ENCODE measurements around the gene HACD4. TPM values are rescaled to one million over a fixed set of nuclear protein-coding genes. Genes with fewer than 3 reads are reported as not detected.

The HACD4 gene
- polyA plus RNA-seq, 1 donor (not counting 4 experiments of a cell fraction or from before 2014, with no cell fraction given) = 10.4 TPM

DNA sequence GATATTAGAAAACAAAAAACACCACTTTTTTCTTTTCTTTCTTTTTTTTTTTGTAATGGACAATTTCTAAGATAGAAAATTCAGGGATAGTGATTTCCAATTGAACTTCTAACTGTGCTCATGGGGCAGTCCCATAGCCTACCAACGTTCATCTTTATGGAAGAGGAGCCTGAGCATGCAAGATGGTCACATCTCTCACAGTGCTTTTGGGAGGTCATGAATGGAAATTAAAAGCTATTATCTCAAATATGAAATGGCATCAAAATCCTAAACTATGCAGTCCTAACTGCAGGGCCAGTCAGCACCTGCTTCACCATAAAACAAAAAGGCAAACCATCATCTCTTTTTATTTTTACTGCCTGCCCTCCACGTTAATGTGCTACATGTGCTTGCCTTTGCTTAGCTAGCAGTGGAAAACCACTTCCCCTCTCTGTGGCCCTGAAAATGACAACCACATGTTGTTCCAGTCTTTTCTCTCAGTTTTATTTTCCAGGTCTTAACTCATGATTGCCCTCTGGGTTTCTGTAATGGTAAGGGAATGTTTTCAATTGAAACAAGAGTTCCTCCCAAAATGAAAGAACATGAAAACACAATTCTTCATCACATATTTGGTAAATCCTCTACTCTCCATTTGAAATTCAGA is 29.6 kb upstream of the HACD4 start:
- H3K4me2 ChIP-seq (ENCODE audit: control insufficient read depth, extremely low read depth, insufficient read depth, low read depth, low read length) = no peak overlapping the region
- no peaks in the 10 kb centered on the region for H3K9me1 ChIP-seq (ENCODE audit: control insufficient read depth, extremely low read depth, insufficient read depth, low read length)
- no peaks in the 10 kb centered on the region for H3K36me3 ChIP-seq (ENCODE audit: control insufficient read depth in 2 of 2, extremely low read depth in 1 of 2, insufficient read depth in 2 of 2, low read length in 2 of 2)
- H3K27me3 ChIP-seq (ENCODE audit: control insufficient read depth, extremely low read depth, insufficient read depth, low read length) = no peaks in the 10 kb centered on the region
- FAIRE-seq = no peak
- no peaks in the 10 kb centered on the region for H3K4me1 ChIP-seq (ENCODE audit: control insufficient read depth, extremely low read depth, insufficient read depth, low read length)
- H3K9me3 ChIP-seq (ENCODE audit: control insufficient read depth, low read depth, low read length) = no peaks in the 10 kb centered on the region
- no peak for TF ChIP-seq EZH2 (IDR thresholded peaks at IDR 0.05; ENCODE audit: low read length)
- H3K9ac ChIP-seq (ENCODE audit: control insufficient read depth, extremely low read depth, insufficient read depth, low read length) = no peak overlapping the region
- dilution Hi-C loops (cut with MboI; ENCODE audit: extremely low pct_ligation_motif_present, low sequenced_read_pairs) = no loop called here
- no peaks in the 10 kb centered on the region for H3K79me2 ChIP-seq (ENCODE audit: control insufficient read depth, insufficient read depth, low read length)
- H3K27ac ChIP-seq (ENCODE audit: control insufficient read depth, insufficient read depth, low read length) = no peak overlapping the region
- H3K4me3 ChIP-seq (ENCODE audit: control insufficient read depth in 2 of 3, extremely low read depth in 1 of 3, insufficient read depth in 2 of 3, low read depth in 1 of 3, low read length in 3 of 3) = no peak overlapping the region
- DNase-seq (ENCODE audit: low read depth, low spot score) = no peak
- no peak overlapping the region for H2AFZ ChIP-seq (ENCODE audit: control insufficient read depth, low read length)
- H4K20me1 ChIP-seq (ENCODE audit: control insufficient read depth, extremely low read depth, insufficient read depth, low read length) = no peaks in the 10 kb centered on the region

DNA sequence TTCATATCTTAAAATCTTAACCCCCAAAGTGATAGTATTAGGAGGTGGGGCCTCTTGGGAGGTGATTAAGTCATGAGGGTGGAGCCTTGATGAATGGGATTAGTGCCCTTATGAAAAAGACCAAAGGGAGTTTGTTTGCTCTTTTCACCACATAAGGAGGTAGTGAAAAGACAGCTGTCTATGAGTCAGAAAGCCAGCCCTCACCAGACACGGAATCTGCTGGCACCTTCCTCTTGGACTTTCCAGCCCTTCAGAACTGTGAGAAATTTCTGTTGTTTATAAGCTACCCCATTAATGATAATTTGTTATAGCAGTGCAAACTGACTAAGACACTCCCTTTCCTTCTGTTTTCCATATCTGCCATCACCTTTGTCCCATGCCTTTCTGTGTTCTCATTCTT is 25.5 kb upstream of the HACD4 start:
- Histone ChIP-seq H4K20me1 (ENCODE audit: control insufficient read depth, extremely low read depth, insufficient read depth, low read length) (no peaks in the 10 kb centered on the region), H3K9ac (ENCODE audit: control insufficient read depth, extremely low read depth, insufficient read depth, low read length) (no peak overlapping the region), H3K36me3 (ENCODE audit: control insufficient read depth in 2 of 2, extremely low read depth in 1 of 2, insufficient read depth in 2 of 2, low read length in 2 of 2) (no peaks in the 10 kb centered on the region), H3K4me3 (ENCODE audit: control insufficient read depth in 2 of 3, extremely low read depth in 1 of 3, insufficient read depth in 2 of 3, low read depth in 1 of 3, low read length in 3 of 3) (no peak overlapping the region), H3K27me3 (ENCODE audit: control insufficient read depth, extremely low read depth, insufficient read depth, low read length) (no peaks in the 10 kb centered on the region), H2AFZ (ENCODE audit: control insufficient read depth, low read length) (no peak overlapping the region), H3K4me2 (ENCODE audit: control insufficient read depth, extremely low read depth, insufficient read depth, low read depth, low read length) (no peak overlapping the region), H3K9me3 (ENCODE audit: control insufficient read depth, low read depth, low read length) (no peaks in the 10 kb centered on the region), H3K4me1 (ENCODE audit: control insufficient read depth, extremely low read depth, insufficient read depth, low read length) (no peaks in the 10 kb centered on the region), H3K9me1 (ENCODE audit: control insufficient read depth, extremely low read depth, insufficient read depth, low read length) (no peaks in the 10 kb centered on the region), H3K79me2 (ENCODE audit: control insufficient read depth, insufficient read depth, low read length) (no peaks in the 10 kb centered on the region), H3K27ac (ENCODE audit: control insufficient read depth, insufficient read depth, low read length) (no peak overlapping the region)
- DNase-seq (ENCODE audit: low read depth, low spot score) (no peak), FAIRE-seq (no peak)
- dilution Hi-C loops (cut with MboI; ENCODE audit: extremely low pct_ligation_motif_present, low sequenced_read_pairs) = no loop called here
- TF ChIP-seq, protein P1, sequence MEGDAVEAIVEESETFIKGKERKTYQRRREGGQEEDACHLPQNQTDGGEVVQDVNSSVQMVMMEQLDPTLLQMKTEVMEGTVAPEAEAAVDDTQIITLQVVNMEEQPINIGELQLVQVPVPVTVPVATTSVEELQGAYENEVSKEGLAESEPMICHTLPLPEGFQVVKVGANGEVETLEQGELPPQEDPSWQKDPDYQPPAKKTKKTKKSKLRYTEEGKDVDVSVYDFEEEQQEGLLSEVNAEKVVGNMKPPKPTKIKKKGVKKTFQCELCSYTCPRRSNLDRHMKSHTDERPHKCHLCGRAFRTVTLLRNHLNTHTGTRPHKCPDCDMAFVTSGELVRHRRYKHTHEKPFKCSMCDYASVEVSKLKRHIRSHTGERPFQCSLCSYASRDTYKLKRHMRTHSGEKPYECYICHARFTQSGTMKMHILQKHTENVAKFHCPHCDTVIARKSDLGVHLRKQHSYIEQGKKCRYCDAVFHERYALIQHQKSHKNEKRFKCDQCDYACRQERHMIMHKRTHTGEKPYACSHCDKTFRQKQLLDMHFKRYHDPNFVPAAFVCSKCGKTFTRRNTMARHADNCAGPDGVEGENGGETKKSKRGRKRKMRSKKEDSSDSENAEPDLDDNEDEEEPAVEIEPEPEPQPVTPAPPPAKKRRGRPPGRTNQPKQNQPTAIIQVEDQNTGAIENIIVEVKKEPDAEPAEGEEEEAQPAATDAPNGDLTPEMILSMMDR (optimal IDR thresholded peaks at IDR 0.05 in 1 of 3, IDR thresholded peaks at IDR 0.05 in 1 of 3, conservative IDR thresholded peaks at IDR 0.05 in 1 of 3; ENCODE audit: extremely low read depth in 1 of 3, insufficient read depth in 2 of 3, low read length in 3 of 3) = no peak
- TF ChIP-seq EZH2 (IDR thresholded peaks at IDR 0.05; ENCODE audit: low read length) = no peak

DNA sequence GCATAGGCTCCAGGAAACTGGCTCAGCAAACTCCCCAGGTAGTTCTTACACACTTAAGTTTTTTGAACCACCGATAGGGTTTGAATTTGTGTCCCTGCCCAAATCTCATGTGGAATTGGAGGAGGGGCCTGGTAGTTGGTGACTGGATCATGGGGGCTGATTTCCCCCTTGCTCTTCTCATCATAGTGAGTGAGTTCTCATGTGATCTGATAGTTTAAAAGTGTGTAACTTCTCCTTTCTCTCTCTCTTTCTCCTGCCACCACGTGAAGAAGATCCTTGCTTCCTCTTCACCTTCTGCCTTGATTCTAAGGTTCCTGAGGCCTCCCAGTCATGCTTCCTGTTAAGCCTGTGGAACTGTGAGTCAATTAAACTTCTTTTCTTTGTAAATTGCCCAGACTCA is 22.4 kb upstream of the HACD4 start:
- no peak overlapping the region for H3K4me2 ChIP-seq (ENCODE audit: control insufficient read depth, extremely low read depth, insufficient read depth, low read depth, low read length)
- no peak for TF ChIP-seq EZH2 (IDR thresholded peaks at IDR 0.05; ENCODE audit: low read length)
- TF ChIP-seq, protein P1 (optimal IDR thresholded peaks at IDR 0.05 in 1 of 3, IDR thresholded peaks at IDR 0.05 in 1 of 3, conservative IDR thresholded peaks at IDR 0.05 in 1 of 3; ENCODE audit: extremely low read depth in 1 of 3, insufficient read depth in 2 of 3, low read length in 3 of 3) = no peak
- dilution Hi-C loops (cut with MboI; ENCODE audit: extremely low pct_ligation_motif_present, low sequenced_read_pairs) = no loop called here
- no peaks in the 10 kb centered on the region for H4K20me1 ChIP-seq (ENCODE audit: control insufficient read depth, extremely low read depth, insufficient read depth, low read length)
- no peaks in the 10 kb centered on the region for H3K27me3 ChIP-seq (ENCODE audit: control insufficient read depth, extremely low read depth, insufficient read depth, low read length)
- no peak overlapping the region for H2AFZ ChIP-seq (ENCODE audit: control insufficient read depth, low read length)
- H3K9ac ChIP-seq (ENCODE audit: control insufficient read depth, extremely low read depth, insufficient read depth, low read length) = no peak overlapping the region
- H3K36me3 ChIP-seq (ENCODE audit: control insufficient read depth in 2 of 2, extremely low read depth in 1 of 2, insufficient read depth in 2 of 2, low read length in 2 of 2) = no peaks in the 10 kb centered on the region
- DNase-seq (ENCODE audit: low read depth, low spot score) = no peak
- no peaks in the 10 kb centered on the region for H3K9me3 ChIP-seq (ENCODE audit: control insufficient read depth, low read depth, low read length)
- H3K4me3 ChIP-seq (ENCODE audit: control insufficient read depth in 2 of 3, extremely low read depth in 1 of 3, insufficient read depth in 2 of 3, low read depth in 1 of 3, low read length in 3 of 3) = no peak overlapping the region
- H3K27ac ChIP-seq (ENCODE audit: control insufficient read depth, insufficient read depth, low read length) = no peak overlapping the region
- H3K4me1 ChIP-seq (ENCODE audit: control insufficient read depth, extremely low read depth, insufficient read depth, low read length) = no peaks in the 10 kb centered on the region
- FAIRE-seq = no peak
- H3K9me1 ChIP-seq (ENCODE audit: control insufficient read depth, extremely low read depth, insufficient read depth, low read length) = no peaks in the 10 kb centered on the region
- no peaks in the 10 kb centered on the region for H3K79me2 ChIP-seq (ENCODE audit: control insufficient read depth, insufficient read depth, low read length)
